GM12873 (cell line): ENCODE results near the gene R3HDM1.

Experiments used
- CTCF ChIP-seq: IDR thresholded peaks from 2 replicates; pipeline ENCODE4 v1.5.1; 2012; ENCODE audit warnings: low read depth, mild to moderate bottlenecking, moderate library complexity, low read length, control low read depth; ENCODE audit not compliant: insufficient read depth; ENCODE audit errors: missing control alignments

R3HDM1 gene

GRCh38 chr2:135551356-135551755, 20.1 kb downstream of the R3HDM1 start:
- no peak for TF ChIP-seq CTCF

- TF ChIP-seq CTCF: no peak
Measured at GRCh38 chr2:135552887-135553286, 21.6 kb downstream of the R3HDM1 start.

- no peak for TF ChIP-seq CTCF
Measured at GRCh38 chr2:135555311-135555710, 24.0 kb downstream of the R3HDM1 start.

- no peak for TF ChIP-seq CTCF
Measured at GRCh38 chr2:135557530-135557929, 26.2 kb downstream of the R3HDM1 start.

GRCh38 chr2:135561925-135562324, 30.6 kb downstream of the R3HDM1 start:
- TF ChIP-seq CTCF: no peak

- no peak for TF ChIP-seq CTCF
Measured at GRCh38 chr2:135563793-135564192, 32.5 kb downstream of the R3HDM1 start.

GRCh38 chr2:135570884-135571283, 39.6 kb downstream of the R3HDM1 start:
- TF ChIP-seq CTCF: no peak
